Activated CD8-positive, alpha-beta T cell treated with anti-CD3 and anti-CD28 coated beads for 36 hours (primary cell): Measurements from ENCODE around the gene FEM1B. TPM values are rescaled to one million over a fixed set of nuclear protein-coding genes. Genes with fewer than 3 reads are reported as not detected.

Experiments
- ATAC-seq: fragments of 200-7000 bp; cut with Tn5 transposase; one replicate; pipeline ENCODE4 v1.10.0; 2021; ENCODE audit warnings: mild to moderate bottlenecking, moderate library complexity
- CTCF ChIA-PET: fragments of 350-600 bp; sonication (Branson Sonifier 250); formaldehyde crosslinking; loops from one replicate; lab custom pipeline; 2021; ENCODE audit warnings: antibody characterized with exemption; lab: Charles Lee
- POLR2A ChIA-PET: fragments of 350-600 bp; sonication (Branson Sonifier 250); formaldehyde crosslinking; loops from one replicate; lab custom pipeline; 2021; ENCODE audit warnings: antibody characterized with exemption; lab: Charles Lee
- DNase-seq: peaks from one replicate; pipeline ENCODE4 v3.0.0-alpha.2; 2020
- H3K27ac Mint-ChIP-seq: one replicate; pipeline ENCODE4 v1.8.0; 2021; ENCODE audit warnings: mild to moderate bottlenecking, mixed read lengths
- H3K27me3 Mint-ChIP-seq: one replicate; pipeline ENCODE4 v1.8.0; 2021; ENCODE audit warnings: mixed read lengths
- H3K36me3 Mint-ChIP-seq: one replicate; pipeline ENCODE4 v1.8.0; 2021; ENCODE audit warnings: low read depth, mixed read lengths
- H3K4me1 Mint-ChIP-seq: one replicate; pipeline ENCODE4 v1.8.0; 2021; ENCODE audit warnings: low read depth, mixed read lengths
- H3K4me3 Mint-ChIP-seq: one replicate; pipeline ENCODE4 v1.8.0; 2021; ENCODE audit warnings: mild to moderate bottlenecking, moderate library complexity, mixed read lengths
- H3K9me3 Mint-ChIP-seq: one replicate; pipeline ENCODE4 v1.8.0; 2021; ENCODE audit warnings: mixed read lengths
- CTCF ChIP-seq: fragments of 200-600 bp; IDR thresholded peaks from one replicate; pipeline ENCODE4 v1.8.0; 2022; ENCODE audit warnings: antibody characterized with exemption, mild to moderate bottlenecking
- intact Hi-C: fragments of 100-400 bp; cut with micrococcal nuclease; formaldehyde crosslinking; loops from one replicate; pipeline ENCODE4 v1.10.0; 2022
- total RNA-seq, 2 experiments: library from RNA; stranded (reverse); gene quantifications; one replicate each; pipeline ENCODE4 v1.2.3, GENCODE V29; 2021

FEM1B gene
- total RNA-seq, 2 experiments from 2014 or later = 37.1 to 44.4 TPM

GRCh38 chr15:68272721-68273271 is 4.7 kb upstream of the FEM1B start:
- Mint-ChIP-seq H3K9me3 (no peaks in the 10 kb centered on the region), H3K27me3 (no peaks in the 10 kb centered on the region), H3K4me3 (no peak overlapping the region), H3K27ac (no peak overlapping the region), H3K4me1 (peaks cover 8% of the 10 kb centered on the region), H3K36me3 (no peaks in the 10 kb centered on the region)
- DNase-seq = no peak
- ATAC-seq = no peak
- TF ChIP-seq CTCF = no peak
- intact Hi-C loops = no loop called here
- POLR2A ChIA-PET = no interaction called here
- CTCF ChIA-PET = interaction anchor here (1.2 to 7.5 kb wide), 2 partner anchors 19 to 33 kb away, joined by 4 to 41 read pairs; no protein-coding TSS in a partner anchor

GRCh38 chr15:68274201-68274848 is 3.2 kb upstream of the FEM1B start:
- ChIA-PET POLR2A (no interaction called here), CTCF (interaction anchor here (2.1 to 7.5 kb wide), 2 partner anchors 20 to 32 kb away, joined by 7 to 41 read pairs; no protein-coding TSS in a partner anchor)
- DNase-seq (no peak), ATAC-seq (no peak)
- peaks cover 9% of the 10 kb centered on the region for H3K36me3 Mint-ChIP-seq
- H3K27ac Mint-ChIP-seq = no peak overlapping the region
- H3K9me3 Mint-ChIP-seq = no peaks in the 10 kb centered on the region
- TF ChIP-seq CTCF = no peak
- no peaks in the 10 kb centered on the region for H3K27me3 Mint-ChIP-seq
- peaks cover 11% of the 10 kb centered on the region for H3K4me1 Mint-ChIP-seq
- no peak overlapping the region for H3K4me3 Mint-ChIP-seq
- intact Hi-C loops = no loop called here

- peaks cover 17% of the 10 kb centered on the region for H3K36me3 Mint-ChIP-seq
- peaks cover 17% of the 10 kb centered on the region for H3K4me1 Mint-ChIP-seq
- no peak overlapping the region for H3K4me3 Mint-ChIP-seq
- ChIA-PET POLR2A (interaction anchor here (7.4 kb wide), 1 partner anchor 46 kb away, joined by 50 read pairs; the partner anchor contains the start of gene CLN6), CTCF (interaction anchor here (2.1 to 7.5 kb wide), 2 partner anchors 21 to 31 kb away, joined by 7 to 41 read pairs; no protein-coding TSS in a partner anchor)
- no peaks in the 10 kb centered on the region for H3K27me3 Mint-ChIP-seq
- TF ChIP-seq CTCF = no peak
- H3K9me3 Mint-ChIP-seq = no peaks in the 10 kb centered on the region
- intact Hi-C loops = no loop called here
- no peak overlapping the region for H3K27ac Mint-ChIP-seq
- DNase-seq = no peak
- ATAC-seq = no peak
Observed at GRCh38 chr15:68275165-68275746, 2.3 kb upstream of the FEM1B start.

GRCh38 chr15:68276668-68277067 is 877 bp upstream of the FEM1B start:
- peaks cover 20% of the 10 kb centered on the region for H3K36me3 Mint-ChIP-seq
- intact Hi-C loops = no loop called here
- H3K27me3 Mint-ChIP-seq = no peaks in the 10 kb centered on the region
- ATAC-seq (no peak), DNase-seq (no peak)
- TF ChIP-seq CTCF = no peak
- H3K4me1 Mint-ChIP-seq = peaks cover 29% of the 10 kb centered on the region
- no peaks in the 10 kb centered on the region for H3K9me3 Mint-ChIP-seq
- peak overlapping the region; percentile 98 for H3K27ac Mint-ChIP-seq
- ChIA-PET POLR2A (interaction anchor here (0.6 to 7.4 kb wide), 10 partner anchors 12 to 336 kb away, joined by 3 to 50 read pairs (median 4); partner anchors contain the start of gene CLN6), CTCF (interaction anchor here (0.7 to 7.5 kb wide), 5 partner anchors 18 to 29 kb away, joined by 3 to 41 read pairs (median 6); no protein-coding TSS in a partner anchor)
- peak overlapping the region; percentile 93 for H3K4me3 Mint-ChIP-seq
